HCT116 (cell line): Measurements from ENCODE around the gene ATP1B3. TPM values are rescaled to one million over a fixed set of nuclear protein-coding genes. Genes with fewer than 3 reads are reported as not detected.

Experiments used
- ATAC-seq: fragments of 200-7000 bp; cut with Tn5 transposase; 2 replicates; pipeline ENCODE4 v1.9.1; 2020; ENCODE audit warnings: mild to moderate bottlenecking, moderate library complexity
- BruUV-seq: library from RNA; stranded (reverse); fragments of 400-500 nt; replicated peaks from 2 replicates; lab custom pipeline; 2021; lab: Mats Ljungman, UMichigan
- CTCF ChIA-PET: fragments of 300-600 bp; sonication (Branson Sonifier 250); formaldehyde crosslinking; loops from one replicate; lab custom pipeline; 2021; ENCODE audit warnings: antibody characterized with exemption; lab: Charles Lee
- POLR2A ChIA-PET: fragments of 300-600, 350-600 bp; sonication (Branson Sonifier 250); formaldehyde crosslinking; loops from one replicate; lab custom pipeline; 2021; ENCODE audit warnings: antibody characterized with exemption; lab: Charles Lee
- RAD21 ChIA-PET, 2 experiments: fragments of 300-600 bp; sonication (Branson Sonifier 250); formaldehyde crosslinking; loops; one replicate each; lab custom pipeline; 2023; ENCODE audit warnings: low total read pairs in 2 of 2; ENCODE audit not compliant: uncharacterized antibody in 2 of 2, unreplicated experiment in 2 of 2, low non-redundant PET in 1 of 2; lab: Charles Lee
- DNase-seq: peaks from one replicate; pipeline ENCODE4 v3.0.0-alpha.2; 2010; ENCODE audit warnings: low read depth, low spot score
- H2AFZ ChIP-seq: fragments of 200-600 bp; shearing (Covaris generic), sonication (generic); 2 replicates; pipeline ENCODE4 v1.6.1; 2017; ENCODE audit warnings: low read depth, mixed run types, mixed read lengths, antibody characterized with exemption, low read length; ENCODE audit not compliant: poor library complexity, severe bottlenecking
- H3K27ac ChIP-seq: 2 replicates; pipeline ENCODE4 v1.5.1; 2012; ENCODE audit warnings: low read depth, low read length
- H3K27me3 ChIP-seq: fragments of 200-600 bp; sonication (generic); 2 replicates; pipeline ENCODE4 v1.6.1; 2016; ENCODE audit warnings: mixed run types, low read length, mixed read lengths; ENCODE audit not compliant: insufficient read depth
- H3K36me3 ChIP-seq, 2 experiments: fragments of 200-500 bp in 1 of 2; fragments of 200-600 bp in 1 of 2; sonication (Bioruptor generic) in 1 of 2; sonication (generic) in 1 of 2; 2 replicates each; pipeline versions ENCODE4 v1.5.1 to v1.6.1; 2014 to 2016; ENCODE audit warnings: low read length in 2 of 2, inconsistent platforms in 1 of 2, mixed read lengths in 1 of 2, mixed run types in 1 of 2; ENCODE audit not compliant: insufficient read depth in 2 of 2, control insufficient read depth in 1 of 2
- H3K4me1 ChIP-seq, 2 experiments: fragments of 200-600 bp in 1 of 2; sonication (generic) in 1 of 2; 2 replicates each; pipeline versions ENCODE4 v1.5.1 to v1.6.1; 2012 to 2017; ENCODE audit warnings: low read length in 2 of 2, inconsistent platforms in 1 of 2, mild to moderate bottlenecking in 1 of 2, mixed read lengths in 1 of 2, mixed run types in 1 of 2, moderate library complexity in 1 of 2; ENCODE audit not compliant: insufficient read depth in 2 of 2, control insufficient read depth in 1 of 2
- H3K4me2 ChIP-seq: fragments of 200-600 bp; sonication (generic); 2 replicates; pipeline ENCODE4 v1.6.1; 2017; ENCODE audit warnings: mixed run types, low read length, mixed read lengths
- H3K4me3 ChIP-seq, 2 experiments: fragments of 200-600 bp in 1 of 2; sonication (generic) in 1 of 2; replicated peaks in 1 of 2; 2 replicates each; pipeline ENCODE4 v1.5.1; 2011 to 2016; ENCODE audit warnings: low read length in 2 of 2, control low read depth in 1 of 2, low read depth in 1 of 2, mild to moderate bottlenecking in 1 of 2, mixed read lengths in 1 of 2, mixed run types in 1 of 2
- H3K79me2 ChIP-seq: fragments of 200-600 bp; sonication (generic); 2 replicates; pipeline ENCODE4 v1.6.1; 2017; ENCODE audit warnings: mild to moderate bottlenecking, mixed run types, low read length, moderate library complexity, mixed read lengths; ENCODE audit not compliant: insufficient read depth
- H3K9ac ChIP-seq: fragments of 200-600 bp; sonication (generic); 2 replicates; pipeline ENCODE4 v1.6.1; 2016; ENCODE audit warnings: low read length, mixed read lengths
- H3K9me2 ChIP-seq: fragments of 200-600 bp; sonication (generic), shearing (Covaris generic); 2 replicates; pipeline ENCODE4 v1.6.1; 2017; ENCODE audit warnings: mixed run types, mild to moderate bottlenecking, moderate library complexity; ENCODE audit not compliant: insufficient read depth
- H3K9me3 ChIP-seq, 2 experiments: fragments of 200-500 bp in 1 of 2; fragments of 200-600 bp in 1 of 2; sonication (Bioruptor generic) in 1 of 2; sonication (generic) in 1 of 2; 2 replicates each; pipeline ENCODE4 v1.6.1; 2014 to 2017; ENCODE audit warnings: low read length in 2 of 2, mixed read lengths in 2 of 2, inconsistent platforms in 1 of 2, low read depth in 1 of 2, mild to moderate bottlenecking in 1 of 2, mixed run types in 1 of 2, moderate library complexity in 1 of 2; ENCODE audit not compliant: control insufficient read depth in 1 of 2, insufficient read depth in 1 of 2
- H4K20me1 ChIP-seq: fragments of 200-600 bp; sonication (generic), shearing (Covaris generic); 2 replicates; pipeline ENCODE4 v1.6.1; 2017; ENCODE audit warnings: mixed run types, mild to moderate bottlenecking, moderate library complexity; ENCODE audit not compliant: insufficient read depth
- CBX3 ChIP-seq: IDR thresholded peaks from 2 replicates; pipeline ENCODE4 v1.6.1; 2012; ENCODE audit warnings: low read depth
- CEBPB ChIP-seq: IDR thresholded peaks from 2 replicates; pipeline ENCODE4 v1.6.1; 2012; ENCODE audit warnings: low read depth
- ELF1 ChIP-seq: IDR thresholded peaks from 2 replicates; pipeline ENCODE4 v1.6.1; 2012; ENCODE audit warnings: low read depth, borderline replicate concordance
- FOSL1 ChIP-seq: IDR thresholded peaks from 2 replicates; pipeline ENCODE4 v1.6.1; 2012; ENCODE audit warnings: low read depth
- JUND ChIP-seq: IDR thresholded peaks from 2 replicates; pipeline ENCODE4 v1.6.1; 2012
- POLR2A ChIP-seq: IDR thresholded peaks from 2 replicates; pipeline ENCODE4 v1.7.0; 2011; ENCODE audit warnings: borderline replicate concordance; ENCODE audit not compliant: insufficient read depth, insufficient read length; ENCODE audit errors: extremely low read depth
- POLR2AphosphoS5 ChIP-seq: IDR thresholded peaks from 2 replicates; pipeline ENCODE4 v1.6.1; 2011; ENCODE audit warnings: mild to moderate bottlenecking, low read depth, low read length, moderate library complexity
- RAD21 ChIP-seq: IDR thresholded peaks from 2 replicates; pipeline ENCODE4 v1.6.1; 2012; ENCODE audit warnings: low read depth, mild to moderate bottlenecking
- SIN3A ChIP-seq: IDR thresholded peaks from 2 replicates; pipeline ENCODE4 v1.6.1; 2012; ENCODE audit warnings: low read depth
- SP1 ChIP-seq: IDR thresholded peaks from 2 replicates; pipeline ENCODE4 v1.6.1; 2012; ENCODE audit warnings: low read depth
- SRF ChIP-seq: IDR thresholded peaks from 2 replicates; pipeline ENCODE4 v1.6.1; 2012; ENCODE audit warnings: low read depth
- YY1 ChIP-seq: IDR thresholded peaks from 2 replicates; pipeline ENCODE4 v1.6.1; 2011; ENCODE audit warnings: low read length, low read depth, moderate library complexity, mild to moderate bottlenecking; ENCODE audit not compliant: insufficient replicate concordance; ENCODE audit errors: extremely low read depth
- ZFX ChIP-seq: fragments of 450-650 bp; IDR thresholded peaks from 2 replicates; pipeline ENCODE4 v1.6.1; 2017
- ZNF274 ChIP-seq: fragments of 200-500 bp; sonication (Bioruptor generic); IDR thresholded peaks from 2 replicates; pipeline ENCODE4 v1.6.1; 2014; ENCODE audit warnings: mild to moderate bottlenecking, low read depth, low read length, inconsistent platforms
- intact Hi-C: fragments of 100-400 bp; cut with micrococcal nuclease; formaldehyde crosslinking; loops from 2 replicates; pipeline ENCODE4 v1.10.0; 2022
- total RNA-seq: library from RNA; stranded (reverse); gene quantifications from one replicate; pipeline ENCODE4 v1.2.1, GENCODE V29; 2021; ENCODE audit not compliant: unreplicated experiment
- TF ChIP-seq, protein P1 (sequence below): IDR thresholded peaks from 2 replicates; pipeline ENCODE4 v1.6.1; 2012; ENCODE audit warnings: low read depth
- TF ChIP-seq, protein P2 (sequence below): IDR thresholded peaks from 2 replicates; pipeline ENCODE4 v1.6.1; 2011; ENCODE audit warnings: mild to moderate bottlenecking, low read length, moderate library complexity; ENCODE audit not compliant: insufficient replicate concordance; ENCODE audit errors: extremely low read depth
- TF ChIP-seq, protein P3 (sequence below), 3 experiments: fragments of 200-600 bp in 1 of 3; sonication (generic) in 1 of 3; IDR thresholded peaks in 2 of 3; conservative IDR thresholded peaks in 1 of 3; 2 replicates each; pipeline ENCODE4 v1.5.1; 2012 to 2017; ENCODE audit warnings: low read depth in 2 of 3, low read length in 2 of 3, antibody characterized with exemption in 1 of 3, borderline replicate concordance in 1 of 3, control low read depth in 1 of 3, mild to moderate bottlenecking in 1 of 3, mixed read lengths in 1 of 3, mixed run types in 1 of 3, moderate library complexity in 1 of 3; ENCODE audit not compliant: insufficient read depth in 1 of 3
- TF ChIP-seq, protein P4 (sequence below): IDR thresholded peaks from 2 replicates; pipeline ENCODE4 v1.6.1; 2012
- TF ChIP-seq, protein P5 (sequence below): IDR thresholded peaks from 2 replicates; pipeline ENCODE4 v1.6.1; 2012

The ATP1B3 gene
- total RNA-seq, 1 experiment from 2014 or later: 147 TPM

DNA sequence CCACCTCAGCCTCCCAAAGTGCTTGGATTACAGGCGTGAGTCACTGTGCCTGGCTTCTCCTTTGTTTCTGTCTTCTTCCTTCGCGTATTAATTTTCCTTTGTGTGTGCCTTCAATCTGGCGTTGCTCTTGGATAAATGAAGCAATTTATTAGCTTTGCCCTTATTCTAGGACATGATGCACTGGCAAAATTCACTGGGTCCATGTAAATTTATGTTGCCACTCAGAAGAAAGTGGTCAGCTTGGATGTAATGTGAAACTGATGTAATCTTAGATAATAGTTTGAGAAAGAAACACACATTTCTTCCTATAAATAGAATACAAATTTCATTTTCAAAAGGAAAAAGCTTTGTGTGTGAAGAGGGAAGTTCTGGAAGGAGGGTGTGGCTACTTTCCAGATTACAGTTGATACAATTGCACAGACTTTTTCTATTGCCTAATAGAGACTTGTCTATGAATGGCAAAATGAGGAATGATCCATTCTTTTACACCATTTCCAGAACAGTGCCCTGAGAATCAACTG, 23.3 kb upstream of the ATP1B3 start:
- no peak for DNase-seq
- H3K9ac ChIP-seq: no peak overlapping the region
- H3K36me3 ChIP-seq: no peaks in the 10 kb centered on the region
- RAD21 ChIA-PET: no interaction called here
- POLR2A ChIA-PET: no interaction called here
- intact Hi-C loops: no loop called here
- H4K20me1 ChIP-seq: no peaks in the 10 kb centered on the region
- ATAC-seq: no peak
- no peak overlapping the region for H3K4me2 ChIP-seq
- H3K9me3 ChIP-seq: no peaks in the 10 kb centered on the region
- CTCF ChIA-PET: no interaction called here
- H3K79me2 ChIP-seq: no peaks in the 10 kb centered on the region
- H3K27ac ChIP-seq: no peak overlapping the region
- no TSS peak for BruUV-seq
- H3K9me2 ChIP-seq: no peaks in the 10 kb centered on the region
- H3K27me3 ChIP-seq: no peaks in the 10 kb centered on the region
- H3K4me3 ChIP-seq: no peak overlapping the region
- H3K4me1 ChIP-seq: no peaks in the 10 kb centered on the region
- no peak overlapping the region for H2AFZ ChIP-seq
- TF ChIP-seq, protein P1, sequence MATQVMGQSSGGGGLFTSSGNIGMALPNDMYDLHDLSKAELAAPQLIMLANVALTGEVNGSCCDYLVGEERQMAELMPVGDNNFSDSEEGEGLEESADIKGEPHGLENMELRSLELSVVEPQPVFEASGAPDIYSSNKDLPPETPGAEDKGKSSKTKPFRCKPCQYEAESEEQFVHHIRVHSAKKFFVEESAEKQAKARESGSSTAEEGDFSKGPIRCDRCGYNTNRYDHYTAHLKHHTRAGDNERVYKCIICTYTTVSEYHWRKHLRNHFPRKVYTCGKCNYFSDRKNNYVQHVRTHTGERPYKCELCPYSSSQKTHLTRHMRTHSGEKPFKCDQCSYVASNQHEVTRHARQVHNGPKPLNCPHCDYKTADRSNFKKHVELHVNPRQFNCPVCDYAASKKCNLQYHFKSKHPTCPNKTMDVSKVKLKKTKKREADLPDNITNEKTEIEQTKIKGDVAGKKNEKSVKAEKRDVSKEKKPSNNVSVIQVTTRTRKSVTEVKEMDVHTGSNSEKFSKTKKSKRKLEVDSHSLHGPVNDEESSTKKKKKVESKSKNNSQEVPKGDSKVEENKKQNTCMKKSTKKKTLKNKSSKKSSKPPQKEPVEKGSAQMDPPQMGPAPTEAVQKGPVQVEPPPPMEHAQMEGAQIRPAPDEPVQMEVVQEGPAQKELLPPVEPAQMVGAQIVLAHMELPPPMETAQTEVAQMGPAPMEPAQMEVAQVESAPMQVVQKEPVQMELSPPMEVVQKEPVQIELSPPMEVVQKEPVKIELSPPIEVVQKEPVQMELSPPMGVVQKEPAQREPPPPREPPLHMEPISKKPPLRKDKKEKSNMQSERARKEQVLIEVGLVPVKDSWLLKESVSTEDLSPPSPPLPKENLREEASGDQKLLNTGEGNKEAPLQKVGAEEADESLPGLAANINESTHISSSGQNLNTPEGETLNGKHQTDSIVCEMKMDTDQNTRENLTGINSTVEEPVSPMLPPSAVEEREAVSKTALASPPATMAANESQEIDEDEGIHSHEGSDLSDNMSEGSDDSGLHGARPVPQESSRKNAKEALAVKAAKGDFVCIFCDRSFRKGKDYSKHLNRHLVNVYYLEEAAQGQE: no peak
- TF ChIP-seq, protein P2, sequence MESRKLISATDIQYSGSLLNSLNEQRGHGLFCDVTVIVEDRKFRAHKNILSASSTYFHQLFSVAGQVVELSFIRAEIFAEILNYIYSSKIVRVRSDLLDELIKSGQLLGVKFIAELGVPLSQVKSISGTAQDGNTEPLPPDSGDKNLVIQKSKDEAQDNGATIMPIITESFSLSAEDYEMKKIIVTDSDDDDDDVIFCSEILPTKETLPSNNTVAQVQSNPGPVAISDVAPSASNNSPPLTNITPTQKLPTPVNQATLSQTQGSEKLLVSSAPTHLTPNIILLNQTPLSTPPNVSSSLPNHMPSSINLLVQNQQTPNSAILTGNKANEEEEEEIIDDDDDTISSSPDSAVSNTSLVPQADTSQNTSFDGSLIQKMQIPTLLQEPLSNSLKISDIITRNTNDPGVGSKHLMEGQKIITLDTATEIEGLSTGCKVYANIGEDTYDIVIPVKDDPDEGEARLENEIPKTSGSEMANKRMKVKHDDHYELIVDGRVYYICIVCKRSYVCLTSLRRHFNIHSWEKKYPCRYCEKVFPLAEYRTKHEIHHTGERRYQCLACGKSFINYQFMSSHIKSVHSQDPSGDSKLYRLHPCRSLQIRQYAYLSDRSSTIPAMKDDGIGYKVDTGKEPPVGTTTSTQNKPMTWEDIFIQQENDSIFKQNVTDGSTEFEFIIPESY: no peak
- TF ChIP-seq SP1: no peak
- TF ChIP-seq JUND: no peak
- TF ChIP-seq, protein P3, sequence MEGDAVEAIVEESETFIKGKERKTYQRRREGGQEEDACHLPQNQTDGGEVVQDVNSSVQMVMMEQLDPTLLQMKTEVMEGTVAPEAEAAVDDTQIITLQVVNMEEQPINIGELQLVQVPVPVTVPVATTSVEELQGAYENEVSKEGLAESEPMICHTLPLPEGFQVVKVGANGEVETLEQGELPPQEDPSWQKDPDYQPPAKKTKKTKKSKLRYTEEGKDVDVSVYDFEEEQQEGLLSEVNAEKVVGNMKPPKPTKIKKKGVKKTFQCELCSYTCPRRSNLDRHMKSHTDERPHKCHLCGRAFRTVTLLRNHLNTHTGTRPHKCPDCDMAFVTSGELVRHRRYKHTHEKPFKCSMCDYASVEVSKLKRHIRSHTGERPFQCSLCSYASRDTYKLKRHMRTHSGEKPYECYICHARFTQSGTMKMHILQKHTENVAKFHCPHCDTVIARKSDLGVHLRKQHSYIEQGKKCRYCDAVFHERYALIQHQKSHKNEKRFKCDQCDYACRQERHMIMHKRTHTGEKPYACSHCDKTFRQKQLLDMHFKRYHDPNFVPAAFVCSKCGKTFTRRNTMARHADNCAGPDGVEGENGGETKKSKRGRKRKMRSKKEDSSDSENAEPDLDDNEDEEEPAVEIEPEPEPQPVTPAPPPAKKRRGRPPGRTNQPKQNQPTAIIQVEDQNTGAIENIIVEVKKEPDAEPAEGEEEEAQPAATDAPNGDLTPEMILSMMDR (IDR thresholded peaks at IDR 0.05 in 2 of 3, conservative IDR thresholded peaks at IDR 0.05 in 1 of 3; ENCODE audit: borderline replicate concordance in 1 of 3, insufficient read depth in 1 of 3, low read depth in 2 of 3, low read length in 2 of 3): no peak
- no peak for TF ChIP-seq ELF1
- TF ChIP-seq, protein P4, sequence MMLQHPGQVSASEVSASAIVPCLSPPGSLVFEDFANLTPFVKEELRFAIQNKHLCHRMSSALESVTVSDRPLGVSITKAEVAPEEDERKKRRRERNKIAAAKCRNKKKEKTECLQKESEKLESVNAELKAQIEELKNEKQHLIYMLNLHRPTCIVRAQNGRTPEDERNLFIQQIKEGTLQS: no peak
- TF ChIP-seq ZFX: no peak
- no peak for TF ChIP-seq CEBPB
- no peak for TF ChIP-seq SIN3A
- TF ChIP-seq, protein P5, sequence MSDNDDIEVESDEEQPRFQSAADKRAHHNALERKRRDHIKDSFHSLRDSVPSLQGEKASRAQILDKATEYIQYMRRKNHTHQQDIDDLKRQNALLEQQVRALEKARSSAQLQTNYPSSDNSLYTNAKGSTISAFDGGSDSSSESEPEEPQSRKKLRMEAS: no peak
- TF ChIP-seq POLR2AphosphoS5: no peak
- no peak for TF ChIP-seq YY1
- no peak for TF ChIP-seq POLR2A
- TF ChIP-seq CBX3: no peak
- no peak for TF ChIP-seq RAD21
- TF ChIP-seq ZNF274: no peak
- TF ChIP-seq SRF: no peak
- TF ChIP-seq FOSL1: no peak
